Measurements from ENCODE around the gene MNAT1.
"Not testable (repeated sequence)": the region's sequence is repeated elsewhere in the genome, so short reads cannot be mapped to it uniquely, and the experiment has no call there.

MNAT1 gene

DNA sequence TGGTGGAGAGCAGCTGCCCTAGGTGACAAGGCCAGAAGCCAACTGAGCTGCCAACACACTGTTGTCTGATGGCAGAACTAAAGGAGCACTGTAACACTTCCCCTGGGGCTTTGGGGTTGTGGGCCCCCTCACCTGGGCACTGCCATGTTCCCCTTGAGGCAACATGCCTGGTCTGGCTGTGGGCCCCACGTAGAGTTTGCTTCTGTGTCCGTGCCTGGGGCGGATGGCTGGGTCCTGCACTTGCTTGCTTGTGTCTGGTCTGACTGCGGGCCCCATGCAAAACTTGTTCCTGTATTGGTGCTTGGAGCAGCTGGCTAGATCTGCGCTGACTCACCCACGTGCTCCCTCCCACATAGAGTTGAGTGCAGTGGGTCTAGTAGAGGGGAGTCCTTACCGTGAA lies 78.4 kb downstream of the MNAT1 start:
- no peak for DNase-seq

DNA sequence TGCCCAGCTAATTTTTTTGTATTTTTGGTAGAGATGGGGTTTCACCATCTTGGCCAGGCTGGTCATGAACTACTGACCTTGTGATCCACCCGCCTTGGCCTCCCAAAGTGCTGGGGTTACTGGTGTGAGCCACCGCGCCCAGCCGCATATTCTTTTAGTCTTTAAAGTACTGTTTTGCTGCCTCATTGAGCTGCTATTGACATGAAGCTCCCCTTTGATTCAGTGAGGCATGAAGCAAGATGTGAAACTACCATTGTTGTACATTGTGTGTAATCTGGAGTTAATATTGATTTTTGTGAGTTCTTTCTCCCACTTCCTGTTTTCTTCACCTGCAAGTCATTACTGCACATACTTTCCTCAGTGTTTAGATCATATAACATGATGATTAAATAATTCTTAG lies 80.8 kb downstream of the MNAT1 start:
- no peak for DNase-seq

DNA sequence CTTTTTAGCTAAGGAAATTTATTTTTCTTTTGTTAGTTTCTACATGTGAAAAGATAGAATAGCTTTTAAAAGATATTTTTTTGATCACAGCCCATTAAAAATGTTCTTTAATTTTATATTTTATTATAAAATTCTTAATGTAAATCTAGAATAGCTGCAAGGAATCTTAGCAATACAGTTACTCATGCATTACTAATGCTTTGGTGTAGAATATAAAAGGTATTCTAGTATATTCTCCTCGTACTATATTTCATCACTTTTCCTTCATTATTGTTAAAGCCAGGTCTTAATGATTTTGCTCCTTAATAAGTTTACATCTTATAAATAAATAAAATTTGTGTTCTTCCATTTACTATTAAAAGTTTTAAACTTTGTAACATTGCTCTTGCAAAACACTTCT lies 82.6 kb downstream of the MNAT1 start:
- DNase-seq: no peak

DNA sequence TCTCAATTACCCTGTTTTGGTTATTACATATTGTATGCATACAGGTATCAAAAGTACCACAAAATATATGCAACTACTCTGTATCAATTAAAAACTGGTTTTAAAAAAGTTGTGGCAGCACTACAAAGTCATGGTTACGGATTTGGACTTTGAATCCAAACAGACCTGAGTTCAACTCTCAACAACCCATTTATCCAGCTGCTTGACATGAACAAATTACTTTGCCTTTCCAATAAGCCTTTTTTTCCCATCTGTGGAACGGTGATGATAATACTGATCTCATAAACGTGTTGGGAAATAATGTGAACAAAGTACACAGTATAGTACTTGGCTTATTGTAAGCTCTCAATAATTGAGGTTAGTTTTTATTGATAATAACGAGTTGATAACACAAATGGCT lies 85.0 kb downstream of the MNAT1 start:
- DNase-seq: no peak

DNA sequence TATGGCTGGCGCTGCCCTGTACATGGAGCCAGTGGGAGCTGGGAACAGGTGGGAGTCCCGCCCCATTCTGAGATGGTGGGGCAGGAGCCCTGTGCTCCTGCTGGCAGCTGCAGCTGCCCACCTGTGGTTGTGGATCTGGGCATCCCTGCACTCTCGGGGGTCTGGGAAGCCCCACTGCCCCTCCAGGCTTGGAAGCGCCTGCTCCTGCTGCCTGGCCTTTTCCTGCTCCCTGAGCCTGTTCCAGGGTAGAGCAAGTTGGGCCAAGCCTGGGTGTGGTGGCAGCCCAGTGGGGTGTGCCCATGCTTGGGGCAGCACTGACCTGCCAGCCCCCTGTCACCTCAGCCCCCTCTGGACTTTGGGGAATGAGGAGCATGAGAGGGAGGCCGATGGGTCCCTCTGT lies 104.0 kb downstream of the MNAT1 start:
- DNase-seq: no peak

DNA sequence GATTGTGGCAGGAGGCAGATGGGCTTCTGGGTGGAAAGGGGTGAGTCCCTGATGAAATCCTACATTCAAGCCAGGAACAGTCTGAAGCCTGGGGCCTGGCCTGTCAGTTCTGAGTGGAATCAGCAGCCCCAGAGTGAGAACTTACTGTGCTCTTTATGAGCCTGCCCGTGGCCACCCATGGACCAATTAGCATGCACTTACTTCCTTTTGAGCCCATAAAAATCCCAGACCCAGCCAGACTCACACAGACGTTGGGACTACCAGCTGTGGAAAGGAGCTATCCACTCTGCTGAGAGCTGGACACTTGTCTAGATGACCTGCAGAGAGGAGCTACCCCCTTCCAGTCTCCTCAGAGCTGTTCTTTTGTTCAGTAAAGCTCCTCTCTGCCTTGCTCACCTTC lies 104.5 kb downstream of the MNAT1 start:
- no peak for DNase-seq

DNA sequence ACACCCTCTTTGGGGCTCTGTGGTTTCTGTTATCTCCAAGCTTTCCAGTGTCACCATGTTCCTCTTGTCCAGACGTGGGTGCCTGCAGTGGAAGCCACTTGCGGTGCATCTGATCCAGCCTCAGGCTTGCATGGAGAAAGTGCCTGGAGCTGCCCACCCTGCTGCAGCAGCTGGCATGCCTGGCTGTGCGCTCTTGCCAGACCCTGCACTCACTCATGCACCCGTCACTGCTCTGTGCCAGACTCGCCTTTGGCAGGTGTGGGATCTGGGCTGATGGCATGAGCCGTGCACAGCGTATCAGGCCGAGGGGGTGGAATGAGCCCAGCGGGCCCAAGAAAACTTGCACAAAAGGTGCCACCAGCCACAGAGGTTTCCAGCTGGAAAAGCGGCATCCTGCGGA lies 105.1 kb downstream of the MNAT1 start:
- no peak for DNase-seq

DNA sequence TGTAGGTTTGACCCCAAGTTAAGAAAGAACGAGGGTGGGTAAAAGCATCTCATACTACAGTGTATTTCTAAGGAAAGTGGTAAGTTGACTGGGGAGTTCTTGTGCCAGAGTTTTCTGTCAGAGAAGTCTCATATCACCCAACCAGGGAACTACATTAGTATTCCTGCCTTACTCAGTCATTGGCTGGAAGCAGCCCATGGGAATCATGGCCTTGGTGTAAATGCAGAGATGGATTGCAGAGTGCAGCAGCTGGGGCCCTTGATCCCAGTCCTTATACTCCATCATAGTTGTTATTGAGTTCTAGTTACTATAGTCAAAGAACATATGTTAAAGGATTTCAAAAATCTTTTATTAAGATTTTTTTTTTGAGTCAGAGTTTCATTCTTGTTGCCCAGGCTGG lies 105.8 kb downstream of the MNAT1 start:
- DNase-seq: no peak

DNA sequence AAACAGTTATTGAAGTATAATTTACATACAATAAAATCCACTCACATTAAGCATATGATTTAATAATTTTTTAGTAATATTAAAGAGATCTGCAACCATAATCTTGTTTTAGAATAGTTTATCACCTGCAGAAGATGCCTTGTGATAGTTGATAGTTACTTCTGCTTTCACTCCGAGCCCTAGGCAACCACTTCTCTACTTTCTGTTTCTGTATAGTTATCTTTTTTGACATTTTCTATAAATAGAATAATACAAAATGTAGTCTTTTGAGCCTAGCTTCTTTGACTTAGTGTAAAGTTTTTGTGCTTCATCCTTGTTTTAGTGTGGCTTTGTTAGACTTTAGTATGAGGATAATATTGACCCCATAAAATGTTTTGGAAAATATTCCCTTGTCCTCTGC lies 111.0 kb downstream of the MNAT1 start:
- DNase-seq: no peak

DNA sequence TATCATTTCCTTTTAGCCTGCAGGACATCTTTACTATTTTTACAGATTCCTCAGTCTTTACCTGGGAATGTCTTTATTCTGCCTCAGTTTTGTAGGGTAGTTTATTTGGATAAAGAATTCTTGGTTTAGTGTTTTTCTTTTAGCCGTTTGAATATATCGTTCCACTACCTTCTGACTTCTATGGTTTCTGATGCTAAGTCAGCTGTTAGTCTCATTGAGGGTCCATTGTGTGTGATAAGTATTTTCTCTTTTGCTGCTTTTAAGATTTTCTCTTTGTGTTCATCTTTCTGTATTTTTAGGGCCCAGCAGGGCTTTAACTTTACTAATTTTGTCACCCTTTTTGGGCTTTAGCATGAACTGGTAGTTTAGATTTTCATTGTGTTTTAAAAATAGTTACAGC lies 113.5 kb downstream of the MNAT1 start:
- no peak for DNase-seq

DNA sequence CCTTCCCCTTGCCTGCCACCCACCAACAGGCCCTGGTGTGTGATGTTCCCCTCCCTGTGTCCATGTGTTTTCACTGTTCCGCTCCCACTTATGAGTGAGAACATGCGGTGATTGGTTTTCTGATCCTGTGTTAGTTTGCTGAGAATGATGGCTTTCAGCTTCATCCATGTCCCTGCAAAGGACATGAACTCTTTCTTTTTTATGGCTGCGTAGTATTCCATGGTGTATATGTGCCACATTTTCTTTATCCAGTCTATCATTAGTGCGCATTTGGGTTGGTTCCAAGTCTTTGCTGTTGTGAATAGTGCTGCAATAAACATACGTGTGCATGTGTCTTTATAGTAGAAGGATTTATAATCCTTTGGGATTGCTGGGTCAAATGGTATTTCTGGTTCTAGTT lies 117.1 kb downstream of the MNAT1 start:
- DNase-seq: not testable (repeated sequence)

DNA sequence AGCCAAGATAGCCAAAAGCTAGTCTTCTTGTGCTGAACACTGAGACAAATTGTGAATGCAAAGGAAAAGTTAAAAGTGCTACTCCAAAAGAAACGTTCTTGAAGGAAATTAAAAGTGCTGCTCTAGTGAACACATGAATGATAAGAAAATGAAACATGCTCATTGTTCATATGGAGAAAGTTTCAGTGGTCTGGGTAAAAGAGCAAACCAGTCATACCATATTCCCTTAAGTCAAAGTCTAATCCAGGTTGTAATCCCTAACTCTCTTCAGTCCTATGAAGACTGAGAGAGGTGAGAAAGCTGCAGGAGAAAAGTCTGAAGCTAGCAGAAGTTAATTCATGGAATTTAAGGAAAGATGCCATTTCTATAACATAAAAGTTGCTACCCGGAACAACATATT lies 121.5 kb downstream of the MNAT1 start:
- no peak for DNase-seq

DNA sequence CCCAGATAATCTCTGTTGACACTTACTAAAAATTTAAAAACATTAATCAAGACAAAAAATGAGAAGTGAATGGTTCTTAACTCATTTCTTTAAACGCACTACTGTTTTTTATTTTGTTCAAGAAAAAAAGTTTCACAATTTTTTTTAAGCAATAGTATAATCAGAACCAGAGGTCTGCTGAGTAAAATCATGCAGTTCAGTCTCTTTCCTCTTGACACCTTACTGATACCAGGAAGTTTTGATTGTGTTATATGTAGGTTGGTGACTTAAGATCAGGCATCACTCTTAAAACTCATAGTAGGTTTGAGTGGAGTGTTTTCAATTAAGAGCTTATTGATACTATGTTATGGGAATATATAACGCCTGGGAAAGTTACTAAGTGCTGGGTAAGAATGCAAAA lies 125.0 kb downstream of the MNAT1 start:
- DNase-seq: no peak

DNA sequence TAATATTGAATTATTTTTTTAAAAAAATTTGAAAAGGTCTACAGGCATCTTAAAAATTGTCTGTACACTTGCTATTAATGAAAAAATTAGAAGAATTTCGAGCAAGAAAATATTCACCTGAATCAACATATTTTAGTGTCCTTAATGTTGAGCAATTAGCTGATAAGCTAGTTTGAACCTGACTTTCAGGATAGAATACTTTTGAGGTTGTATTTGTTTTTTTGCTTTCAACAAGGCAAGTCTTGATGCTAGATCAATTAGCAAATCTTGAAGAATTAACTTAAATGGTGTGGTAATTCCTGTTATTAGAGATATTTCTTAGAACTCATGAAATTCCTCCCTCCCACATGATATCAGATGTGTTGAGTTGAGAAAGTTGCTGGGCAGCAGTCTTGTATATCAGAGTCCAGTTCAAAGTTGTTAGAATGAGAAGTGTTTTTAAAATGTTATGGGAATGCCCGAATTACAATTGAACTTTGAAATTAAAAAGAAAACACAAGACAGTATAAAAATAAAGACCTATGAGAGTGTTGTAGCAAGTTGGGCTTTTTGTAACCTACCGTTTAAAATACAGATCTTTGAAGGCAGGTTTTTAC lies 127.1 kb downstream of the MNAT1 start:
- no peak for DNase-seq

DNA sequence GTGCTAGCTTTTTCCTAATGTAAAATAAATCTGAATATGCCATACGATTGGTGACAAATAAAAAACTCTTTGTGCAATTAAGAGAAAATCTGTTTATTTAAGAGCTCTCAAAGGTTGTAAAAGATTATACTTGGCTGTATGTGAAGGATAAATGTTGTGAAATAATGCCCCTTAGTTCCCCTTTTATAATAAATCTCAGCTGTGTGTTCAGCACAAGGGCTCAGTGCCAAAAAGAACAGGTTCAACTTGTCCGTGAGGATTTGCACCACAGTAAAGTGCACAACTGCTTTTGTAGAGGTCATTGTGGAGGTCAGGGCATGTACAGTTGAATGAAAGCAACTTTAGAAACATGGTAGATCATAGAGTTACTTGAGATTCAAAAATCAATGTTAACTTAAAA lies 127.7 kb downstream of the MNAT1 start:
- no peak for DNase-seq

DNA sequence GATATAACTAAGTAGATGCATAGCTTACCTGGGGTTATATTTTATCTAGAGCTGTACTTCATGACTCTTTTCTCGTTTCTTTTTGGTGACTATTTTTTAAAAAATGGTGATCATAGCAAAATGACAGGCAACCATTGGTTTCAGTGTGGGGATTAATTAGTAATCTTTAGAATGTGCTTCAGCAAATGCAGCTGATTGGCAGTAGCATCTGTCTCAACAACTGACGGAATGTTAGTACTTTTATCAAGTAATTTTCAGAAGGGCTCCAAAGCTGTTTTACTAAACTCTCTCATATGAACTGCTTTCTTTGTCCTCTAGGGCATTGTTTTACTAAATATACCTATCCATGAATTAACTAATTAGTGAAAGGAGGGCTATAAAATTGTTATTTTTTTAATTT lies 128.7 kb downstream of the MNAT1 start:
- DNase-seq: no peak

DNA sequence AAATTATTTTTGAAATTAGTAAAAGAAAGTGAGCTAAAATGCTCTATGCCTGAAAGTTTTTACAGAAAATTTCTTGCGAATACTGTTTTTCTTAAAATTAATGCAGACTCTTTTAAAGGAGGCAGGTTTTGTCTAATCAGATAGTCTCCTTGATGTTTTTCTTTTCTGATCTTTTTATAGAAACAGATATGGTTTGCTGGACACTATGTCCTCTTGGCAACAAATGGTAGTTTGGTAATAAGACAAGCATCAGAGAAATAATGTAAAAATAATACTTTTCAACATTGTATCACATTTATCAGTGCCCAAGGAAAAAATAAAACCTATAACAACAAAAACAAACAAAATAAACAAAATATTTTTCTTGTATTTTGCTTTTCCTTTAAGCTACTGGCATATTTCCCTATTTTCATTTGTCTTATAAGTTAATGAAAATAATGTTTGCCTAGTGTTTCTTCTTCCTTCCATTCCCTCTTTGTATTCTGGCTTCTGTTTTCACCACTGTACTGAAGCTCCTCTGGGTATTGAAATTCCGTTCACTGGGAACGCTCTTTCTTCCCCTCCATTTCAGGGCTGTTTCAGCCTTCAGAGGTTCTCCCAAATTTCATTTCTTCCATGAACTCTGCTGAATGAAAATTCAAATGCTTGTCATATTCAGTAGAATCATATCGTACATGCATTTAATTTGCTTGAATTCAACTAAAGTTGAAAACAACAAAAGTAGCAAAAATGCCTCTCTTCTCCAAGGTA lies 131.0 kb downstream of the MNAT1 start:
- no peak for DNase-seq

DNA sequence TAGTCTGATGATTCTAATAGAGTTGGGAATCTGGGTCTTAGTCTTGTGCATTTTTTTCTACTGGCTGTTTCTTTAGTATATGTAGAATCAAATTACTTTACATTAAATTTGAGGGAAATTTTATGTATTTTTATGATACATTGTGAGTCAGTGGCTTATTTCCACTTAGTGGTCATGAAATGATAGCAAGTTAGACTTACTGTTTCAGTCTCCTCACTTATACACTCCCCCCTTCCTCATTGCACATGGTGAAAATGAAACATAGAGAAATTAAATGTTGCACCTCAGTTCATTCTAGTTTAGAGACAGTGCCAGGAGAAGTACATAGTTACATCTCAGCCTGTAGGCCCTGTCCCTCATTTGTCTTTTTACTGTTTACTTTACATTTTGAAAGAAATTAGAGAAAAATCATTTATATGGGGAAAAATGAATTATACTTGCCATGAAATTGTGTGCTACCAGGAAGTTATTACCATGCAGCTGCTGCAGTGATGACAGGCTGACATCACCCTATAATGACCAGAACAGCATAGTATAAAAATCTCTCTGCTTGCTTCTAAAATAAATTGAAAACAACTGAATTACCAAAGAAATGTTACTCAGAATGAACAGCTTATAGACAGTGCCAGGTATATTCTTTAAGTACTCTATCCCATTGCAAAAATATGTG lies 133.1 kb downstream of the MNAT1 start:
- no peak for DNase-seq

DNA sequence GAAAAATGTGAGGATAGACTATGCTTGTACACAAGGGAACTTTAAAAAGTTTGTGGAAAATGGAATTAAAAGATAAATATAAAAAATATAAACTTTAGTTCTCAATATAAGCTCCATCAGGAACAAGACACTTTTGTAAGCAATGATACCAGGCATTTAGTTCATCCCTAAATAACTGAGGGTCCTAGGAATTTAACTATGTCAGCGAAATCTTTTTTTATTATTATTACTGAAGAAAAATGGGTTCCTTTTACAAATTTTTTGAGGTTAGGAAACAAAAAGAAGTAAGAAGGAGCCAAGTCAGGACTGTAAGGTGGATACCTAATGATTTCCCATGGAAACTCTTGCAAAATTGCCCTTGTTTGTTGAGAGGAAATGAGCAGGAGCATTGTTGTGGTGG lies 143.6 kb downstream of the MNAT1 start:
- no peak for DNase-seq

DNA sequence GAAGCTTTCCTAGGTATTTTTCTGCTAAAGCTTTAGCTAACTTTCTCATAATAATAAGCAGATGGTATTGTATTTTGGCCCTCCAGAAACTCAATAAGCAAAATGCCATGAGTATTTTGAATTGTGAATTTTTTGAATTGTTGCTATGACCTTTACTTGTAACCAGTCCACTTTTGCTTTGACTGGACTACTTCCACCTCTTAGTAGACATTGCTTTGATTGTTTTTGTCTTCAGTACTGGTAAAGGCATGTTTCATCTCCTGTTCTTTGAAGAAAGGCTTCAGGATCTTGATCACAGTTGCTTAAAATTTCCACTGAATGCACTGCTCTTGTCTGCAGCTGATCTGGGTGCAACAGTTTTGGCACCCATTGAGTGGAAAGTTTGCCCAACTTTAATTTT lies 144.0 kb downstream of the MNAT1 start:
- DNase-seq: no peak

DNA sequence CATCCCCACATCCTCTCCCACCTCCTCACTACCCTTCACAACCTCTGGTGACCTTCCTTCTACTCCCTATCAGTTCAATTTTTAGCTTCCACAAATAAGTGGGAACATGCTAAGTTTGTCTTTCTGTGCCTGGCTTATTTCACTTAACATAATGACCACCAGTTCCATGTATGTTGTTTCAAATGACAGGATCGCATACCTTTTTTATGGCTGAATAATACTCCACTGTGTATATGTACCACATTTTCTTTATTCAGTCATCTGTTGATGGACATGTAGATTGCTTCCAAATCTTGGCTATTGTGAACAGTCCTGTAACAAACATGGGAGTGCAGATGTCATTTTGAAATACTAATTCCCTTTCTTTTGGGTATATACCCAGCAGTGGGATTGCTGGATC lies 147.7 kb downstream of the MNAT1 start:
- no peak for DNase-seq

DNA sequence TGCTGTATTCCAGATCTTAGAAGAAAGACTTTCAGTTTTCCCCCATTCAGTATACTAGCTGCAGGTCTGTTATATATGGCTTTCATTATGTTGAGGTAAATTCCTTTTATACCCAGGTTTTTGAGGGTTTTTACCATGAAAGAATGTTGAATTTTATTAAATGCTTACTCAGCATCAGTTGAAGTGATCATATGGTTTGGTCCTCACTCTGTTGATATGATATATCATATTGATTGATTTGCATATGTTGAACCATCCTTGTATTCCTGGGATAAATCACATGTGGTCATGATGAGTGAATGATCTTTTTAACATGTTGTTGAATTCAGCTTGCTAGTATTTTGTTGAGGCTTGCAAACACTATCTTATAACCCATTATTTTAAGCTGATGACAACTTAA lies 149.6 kb downstream of the MNAT1 start:
- DNase-seq: no peak

DNA sequence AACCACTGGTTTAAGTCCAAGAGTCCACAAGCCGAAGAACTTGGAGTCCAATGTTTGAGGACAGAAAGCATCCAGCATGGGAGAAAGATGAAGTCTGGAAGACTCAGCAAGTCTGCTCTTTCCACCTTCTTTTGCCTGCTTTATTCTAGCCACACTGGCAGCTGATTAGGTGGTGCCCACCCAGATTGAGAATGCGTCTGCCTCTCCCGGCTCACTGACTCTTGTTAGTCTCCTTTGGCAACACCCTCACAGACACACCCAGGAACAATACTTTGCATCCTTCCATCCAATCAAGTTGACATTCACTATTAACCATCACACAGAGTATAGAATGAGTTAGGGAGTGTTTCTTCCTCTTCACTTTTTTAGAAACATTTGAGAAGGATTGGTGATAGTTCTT lies 156.1 kb downstream of the MNAT1 start:
- DNase-seq: not testable (repeated sequence)

DNA sequence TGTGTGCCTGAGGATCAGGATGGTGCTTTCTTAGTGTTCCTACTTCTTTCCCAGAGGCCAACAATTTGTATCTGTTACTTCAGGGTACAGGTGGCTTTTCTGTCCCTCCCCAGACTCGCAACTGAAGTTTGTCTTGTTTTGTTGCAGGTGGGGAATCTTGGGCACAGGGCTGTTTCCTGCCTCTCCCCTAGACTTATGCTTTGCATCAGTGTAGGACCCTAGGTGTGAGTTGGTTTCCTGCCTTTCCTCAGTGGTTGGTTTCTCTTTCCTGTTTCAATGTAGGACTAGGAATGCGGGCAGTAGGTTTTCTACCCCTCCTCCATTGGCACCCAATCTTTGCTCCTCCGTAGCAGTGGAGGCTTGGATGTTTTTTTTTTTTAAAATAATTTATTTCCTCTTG lies 159.3 kb downstream of the MNAT1 start:
- DNase-seq: no peak

DNA sequence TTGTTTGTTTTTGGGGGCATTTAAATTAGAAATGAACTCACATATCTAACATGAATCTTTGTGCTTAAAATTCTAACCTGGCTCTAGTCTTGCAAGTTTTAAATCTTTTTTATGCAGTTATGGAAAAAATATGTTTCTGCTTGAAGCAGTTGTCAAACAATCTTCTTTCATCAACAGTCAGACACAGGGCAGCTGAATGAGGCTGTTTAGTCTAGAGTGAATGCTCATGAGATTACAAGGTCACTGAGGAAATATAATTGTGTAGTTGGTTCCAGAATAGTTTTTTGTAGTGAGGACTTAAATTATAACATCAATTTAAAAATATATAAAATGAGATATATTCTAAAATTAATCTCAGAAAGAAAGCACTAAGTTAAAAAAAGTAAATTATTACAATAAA lies 169.8 kb downstream of the MNAT1 start:
- no peak for DNase-seq

Data from NCI-H1694 treated with DMSO at 0.1 percent for 48 hours (cell line).